MM.1S (cell line): ENCODE measurements around the gene SYTL5.

Experiments
- EZH2 ChIP-seq: fragments of 300-600 bp; sonication (generic); optimal IDR thresholded peaks from 2 replicates; pipeline ENCODE3; 2017; ENCODE audit warnings: low read depth, mild to moderate bottlenecking, antibody characterized with exemption, low read length, mixed read lengths
- EZH2phosphoT487 ChIP-seq: fragments of 300-600 bp; sonication (generic); IDR thresholded peaks from 2 replicates; pipeline ENCODE4 v1.6.1; 2018; ENCODE audit warnings: antibody characterized with exemption, low read length
- TF ChIP-seq, protein P1 (sequence below): fragments of 300-600 bp; sonication (generic); IDR thresholded peaks from 2 replicates; pipeline ENCODE4 v1.5.1; 2016; ENCODE audit warnings: antibody characterized with exemption, low read length, mixed read lengths

DNA sequence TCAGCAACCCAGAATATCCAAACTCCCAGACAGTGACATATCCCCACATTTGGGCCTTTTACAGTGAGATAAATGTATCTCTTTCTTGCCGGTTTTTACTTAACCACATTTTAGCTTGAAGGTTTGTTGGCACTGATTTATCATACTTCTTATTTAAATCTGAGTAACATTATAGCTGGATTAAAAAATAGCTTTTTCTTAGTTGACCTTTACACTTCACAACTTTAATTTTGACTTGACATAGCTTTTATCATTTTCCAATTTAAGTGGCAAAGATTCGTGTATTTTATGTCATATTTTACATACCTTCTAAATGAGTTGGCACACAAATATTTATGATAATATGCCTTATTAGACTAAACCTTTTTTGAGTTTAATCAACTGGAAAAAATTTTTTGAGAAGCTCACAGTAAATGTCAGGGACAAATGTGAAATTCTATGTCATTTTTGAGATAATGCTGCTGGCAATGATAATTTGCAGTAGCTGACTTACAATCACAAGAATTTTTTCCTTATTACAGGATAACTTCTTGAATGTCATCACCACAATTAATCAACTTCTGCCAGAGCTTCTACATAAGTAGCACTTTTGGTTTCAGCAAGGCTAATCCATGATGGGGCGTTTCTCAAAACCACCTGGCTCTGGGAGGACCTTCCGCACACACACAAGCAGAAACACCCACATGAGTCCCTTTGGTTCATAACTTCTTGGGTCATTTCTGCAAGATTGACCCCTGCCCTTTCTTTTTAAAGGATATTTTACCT is 80.3 kb downstream of the SYTL5 start:
- TF ChIP-seq, protein P1, sequence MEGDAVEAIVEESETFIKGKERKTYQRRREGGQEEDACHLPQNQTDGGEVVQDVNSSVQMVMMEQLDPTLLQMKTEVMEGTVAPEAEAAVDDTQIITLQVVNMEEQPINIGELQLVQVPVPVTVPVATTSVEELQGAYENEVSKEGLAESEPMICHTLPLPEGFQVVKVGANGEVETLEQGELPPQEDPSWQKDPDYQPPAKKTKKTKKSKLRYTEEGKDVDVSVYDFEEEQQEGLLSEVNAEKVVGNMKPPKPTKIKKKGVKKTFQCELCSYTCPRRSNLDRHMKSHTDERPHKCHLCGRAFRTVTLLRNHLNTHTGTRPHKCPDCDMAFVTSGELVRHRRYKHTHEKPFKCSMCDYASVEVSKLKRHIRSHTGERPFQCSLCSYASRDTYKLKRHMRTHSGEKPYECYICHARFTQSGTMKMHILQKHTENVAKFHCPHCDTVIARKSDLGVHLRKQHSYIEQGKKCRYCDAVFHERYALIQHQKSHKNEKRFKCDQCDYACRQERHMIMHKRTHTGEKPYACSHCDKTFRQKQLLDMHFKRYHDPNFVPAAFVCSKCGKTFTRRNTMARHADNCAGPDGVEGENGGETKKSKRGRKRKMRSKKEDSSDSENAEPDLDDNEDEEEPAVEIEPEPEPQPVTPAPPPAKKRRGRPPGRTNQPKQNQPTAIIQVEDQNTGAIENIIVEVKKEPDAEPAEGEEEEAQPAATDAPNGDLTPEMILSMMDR: no peak
- TF ChIP-seq EZH2 (no peak), EZH2phosphoT487 (no peak)
